GM12891 (cell line): Measurements from ENCODE around the gene CCNB1.

Source experiments
- PAX5 ChIP-seq: IDR thresholded peaks from 2 replicates; pipeline ENCODE4 v1.6.1; 2011; ENCODE audit warnings: low read length, moderate library complexity, mild to moderate bottlenecking; ENCODE audit not compliant: insufficient read depth, severe bottlenecking
- POLR2A ChIP-seq: IDR thresholded peaks from 2 replicates; pipeline ENCODE4 v1.6.1; 2011; ENCODE audit warnings: low read depth, low read length, control low read depth
- POLR2AphosphoS5 ChIP-seq: IDR thresholded peaks from 2 replicates; pipeline ENCODE4 v1.6.1; 2011; ENCODE audit warnings: low read depth, low read length, control low read depth
- POU2F2 ChIP-seq: IDR thresholded peaks from 2 replicates; pipeline ENCODE4 v1.6.1; 2011; ENCODE audit warnings: low read depth, mild to moderate bottlenecking, control low read depth, low read length, moderate library complexity
- SPI1 ChIP-seq: IDR thresholded peaks from 2 replicates; pipeline ENCODE4 v1.6.1; 2011; ENCODE audit warnings: low read depth, low read length, control low read depth
- TAF1 ChIP-seq: IDR thresholded peaks from 2 replicates; pipeline ENCODE4 v1.6.1; 2011; ENCODE audit warnings: low read depth, low read length, control low read depth

DNA sequence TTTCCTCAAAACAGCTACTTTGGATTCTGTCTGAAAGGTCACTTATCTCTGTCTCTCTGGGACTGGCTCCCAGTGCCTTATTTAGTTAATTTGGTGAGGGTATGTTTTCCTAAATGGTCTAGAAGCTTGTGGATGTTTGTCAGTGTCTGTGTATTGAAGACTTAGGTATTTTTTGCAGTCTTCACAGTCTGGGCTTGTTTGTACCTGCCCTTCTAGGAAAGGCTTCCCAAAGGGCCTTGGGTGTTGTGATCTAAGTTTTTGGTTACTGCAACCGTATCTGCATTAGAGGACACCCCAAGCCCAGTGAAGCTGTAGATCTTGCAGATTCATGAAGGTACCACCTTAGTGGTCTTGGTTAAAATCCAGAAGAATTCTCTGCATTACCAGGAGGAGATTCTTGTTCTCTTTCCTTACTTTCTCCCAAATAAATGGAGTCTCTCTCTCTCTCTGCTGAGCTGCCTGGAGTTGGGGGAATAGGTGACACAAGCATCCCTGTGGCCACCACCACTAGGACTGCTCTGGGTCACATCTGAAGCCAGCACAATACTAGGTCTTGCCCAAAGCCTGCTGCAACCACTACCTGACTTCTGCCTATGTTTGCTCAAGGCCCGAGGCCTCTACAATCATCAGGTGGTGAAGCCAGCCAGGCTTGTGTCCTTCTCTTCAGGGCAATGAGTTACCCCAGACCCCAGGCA lies 17.8 kb upstream of the CCNB1 start:
- TF ChIP-seq POLR2A = no peak
- TF ChIP-seq TAF1 = no peak
- TF ChIP-seq POLR2AphosphoS5 = no peak
- no peak for TF ChIP-seq SPI1
- no peak for TF ChIP-seq PAX5
- TF ChIP-seq POU2F2 = no peak
